Measurements from ENCODE around the gene EIF2S1. TPM values are rescaled to one million over a fixed set of nuclear protein-coding genes. Genes with fewer than 3 reads are reported as not detected.

EIF2S1 gene
- total RNA-seq, 2 experiments from 2014 or later = 23.1 to 28.8 TPM

DNA sequence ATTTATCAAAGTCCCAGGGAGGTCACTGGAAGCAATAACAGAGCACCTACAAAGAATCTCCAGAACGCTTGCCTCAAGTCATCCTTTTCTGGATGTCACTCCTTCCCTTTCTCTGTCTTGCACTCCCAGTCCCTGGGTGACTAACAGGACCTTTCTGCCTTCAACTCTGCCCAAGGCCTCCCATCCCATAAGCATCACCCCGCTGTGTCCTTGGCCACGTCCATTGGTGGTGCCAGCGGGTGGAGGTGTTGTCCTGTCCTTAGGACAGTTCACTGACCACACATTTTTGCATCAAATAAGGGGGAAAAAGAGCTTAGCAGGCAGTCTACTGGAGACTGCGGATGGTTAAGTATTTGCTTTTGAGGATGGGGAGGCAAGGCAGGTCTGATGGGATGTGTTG is 75.5 kb downstream of the EIF2S1 start:
- ChIA-PET POLR2A (no interaction called here), CTCF (interaction anchor here (0.6 kb wide), 1 partner anchor 136 kb away, joined by 3 read pairs; no protein-coding TSS in a partner anchor)
- no peaks in the 10 kb centered on the region for H3K4me1 ChIP-seq (ENCODE audit: insufficient read depth, low read length)
- DNase-seq (no peak), ATAC-seq (ENCODE audit: poor library complexity) (no peak)
- no peak overlapping the region for H3K27ac Mint-ChIP-seq
- intact Hi-C loops (cut with DNase I, micrococcal nuclease) = no loop called here
- no peaks in the 10 kb centered on the region for H3K36me3 Mint-ChIP-seq (ENCODE audit: low read depth)
- no peaks in the 10 kb centered on the region for H3K9me3 ChIP-seq (ENCODE audit: control insufficient read depth in 1 of 2, insufficient read depth in 1 of 2, low read length in 2 of 2)
- H3K27me3 Mint-ChIP-seq = peaks cover 19% of the 10 kb centered on the region
- H3K36me3 ChIP-seq (ENCODE audit: insufficient read depth, low read length) = no peaks in the 10 kb centered on the region
- TF ChIP-seq, protein P1, sequence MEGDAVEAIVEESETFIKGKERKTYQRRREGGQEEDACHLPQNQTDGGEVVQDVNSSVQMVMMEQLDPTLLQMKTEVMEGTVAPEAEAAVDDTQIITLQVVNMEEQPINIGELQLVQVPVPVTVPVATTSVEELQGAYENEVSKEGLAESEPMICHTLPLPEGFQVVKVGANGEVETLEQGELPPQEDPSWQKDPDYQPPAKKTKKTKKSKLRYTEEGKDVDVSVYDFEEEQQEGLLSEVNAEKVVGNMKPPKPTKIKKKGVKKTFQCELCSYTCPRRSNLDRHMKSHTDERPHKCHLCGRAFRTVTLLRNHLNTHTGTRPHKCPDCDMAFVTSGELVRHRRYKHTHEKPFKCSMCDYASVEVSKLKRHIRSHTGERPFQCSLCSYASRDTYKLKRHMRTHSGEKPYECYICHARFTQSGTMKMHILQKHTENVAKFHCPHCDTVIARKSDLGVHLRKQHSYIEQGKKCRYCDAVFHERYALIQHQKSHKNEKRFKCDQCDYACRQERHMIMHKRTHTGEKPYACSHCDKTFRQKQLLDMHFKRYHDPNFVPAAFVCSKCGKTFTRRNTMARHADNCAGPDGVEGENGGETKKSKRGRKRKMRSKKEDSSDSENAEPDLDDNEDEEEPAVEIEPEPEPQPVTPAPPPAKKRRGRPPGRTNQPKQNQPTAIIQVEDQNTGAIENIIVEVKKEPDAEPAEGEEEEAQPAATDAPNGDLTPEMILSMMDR (IDR thresholded peaks at IDR 0.05) = no peak
- H3K4me1 Mint-ChIP-seq (ENCODE audit: low read depth) = no peaks in the 10 kb centered on the region
- H3K4me3 ChIP-seq (ENCODE audit: low read length) = no peak overlapping the region
- no peak overlapping the region for H3K27ac ChIP-seq (ENCODE audit: low read depth in 1 of 2, low read length in 2 of 2)
- H3K27me3 ChIP-seq (ENCODE audit: control insufficient read depth in 1 of 2, insufficient read depth in 2 of 2, low read length in 2 of 2) = peaks cover 0 to 2% of the 10 kb centered on the region in 2 experiments
- H3K9me3 Mint-ChIP-seq = no peaks in the 10 kb centered on the region
- no peak overlapping the region for H3K4me3 Mint-ChIP-seq

Other genes with a start within 250 kb of the EIF2S1 start
- gene GARIN2, start 170.9 kb upstream of the EIF2S1 start, total RNA-seq = not detected
- 10 to 100 TPM; 12.1 TPM for gene PALS1, start 118.9 kb upstream of the EIF2S1 start, total RNA-seq
- gene ATP6V1D, start 524 bp upstream of the EIF2S1 start, total RNA-seq = 10 to 100 TPM; 25.2 to 36.2 TPM
- gene PLEK2, start 51.8 kb downstream of the EIF2S1 start, total RNA-seq = 1 to 10 TPM; 1.3 to 1.4 TPM
- 1 to 10 TPM; 7.1 to 9.1 TPM for gene TMEM229B, start 128.4 kb downstream of the EIF2S1 start, total RNA-seq
- under 1 TPM; 0.16 to 0.53 TPM for gene PLEKHH1, start 173.0 kb downstream of the EIF2S1 start, total RNA-seq
- gene PIGH, start 239.9 kb downstream of the EIF2S1 start, total RNA-seq = 10 to 100 TPM; 66.0 to 69.7 TPM